Adrenal gland (tissue), 5 donors: ENCODE results near the gene CALD1.

Experiments used
- POLR2A ChIP-seq, 2 donors: fragments of 450-650 bp; IDR thresholded peaks; one replicate each; pipeline ENCODE4 v1.6.1; 2017; ENCODE audit warnings: antibody characterized with exemption in 2 of 2, mild to moderate bottlenecking in 2 of 2, moderate library complexity in 1 of 2
- TF ChIP-seq, protein P1 (sequence below), 6 experiments: fragments of 450-650 bp in 4 of 6; fragments of 200-600 bp in 2 of 6; sonication (generic) in 1 of 6; IDR thresholded peaks; 1 replicate in 5 of 6; 2 replicates in 1 of 6; pipeline versions ENCODE4 v1.5.1 to v1.8.0; 2016 to 2021; ENCODE audit warnings: antibody characterized with exemption in 6 of 6, mild to moderate bottlenecking in 2 of 6, moderate library complexity in 1 of 6
- donor health status: DM: no; HTN: no; CAD: no.

DNA sequence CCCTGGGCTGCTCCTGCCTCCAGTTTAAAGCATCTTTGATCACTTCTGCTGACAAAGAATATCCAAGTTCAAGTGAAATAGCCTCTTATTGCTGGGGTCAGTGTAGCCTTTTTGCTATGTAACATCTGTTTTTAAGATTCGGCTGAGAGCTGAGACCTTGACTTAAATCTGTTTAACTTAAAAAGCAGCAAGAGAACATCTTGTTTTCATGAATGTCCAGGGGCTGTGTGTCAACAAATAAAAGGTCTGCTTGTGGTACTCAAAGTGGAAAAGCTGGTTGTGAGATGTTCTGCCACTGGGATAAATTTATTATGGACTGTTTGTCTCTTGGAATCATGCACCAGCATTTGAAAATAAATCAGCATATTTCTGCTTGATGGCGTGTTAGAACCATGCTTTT lies 73.2 kb downstream of the CALD1 start:
- TF ChIP-seq, protein P1, sequence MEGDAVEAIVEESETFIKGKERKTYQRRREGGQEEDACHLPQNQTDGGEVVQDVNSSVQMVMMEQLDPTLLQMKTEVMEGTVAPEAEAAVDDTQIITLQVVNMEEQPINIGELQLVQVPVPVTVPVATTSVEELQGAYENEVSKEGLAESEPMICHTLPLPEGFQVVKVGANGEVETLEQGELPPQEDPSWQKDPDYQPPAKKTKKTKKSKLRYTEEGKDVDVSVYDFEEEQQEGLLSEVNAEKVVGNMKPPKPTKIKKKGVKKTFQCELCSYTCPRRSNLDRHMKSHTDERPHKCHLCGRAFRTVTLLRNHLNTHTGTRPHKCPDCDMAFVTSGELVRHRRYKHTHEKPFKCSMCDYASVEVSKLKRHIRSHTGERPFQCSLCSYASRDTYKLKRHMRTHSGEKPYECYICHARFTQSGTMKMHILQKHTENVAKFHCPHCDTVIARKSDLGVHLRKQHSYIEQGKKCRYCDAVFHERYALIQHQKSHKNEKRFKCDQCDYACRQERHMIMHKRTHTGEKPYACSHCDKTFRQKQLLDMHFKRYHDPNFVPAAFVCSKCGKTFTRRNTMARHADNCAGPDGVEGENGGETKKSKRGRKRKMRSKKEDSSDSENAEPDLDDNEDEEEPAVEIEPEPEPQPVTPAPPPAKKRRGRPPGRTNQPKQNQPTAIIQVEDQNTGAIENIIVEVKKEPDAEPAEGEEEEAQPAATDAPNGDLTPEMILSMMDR (IDR thresholded peaks at IDR 0.05): no peak
- TF ChIP-seq POLR2A (IDR thresholded peaks at IDR 0.05): no peak
